GM18511 (cell line): Measurements from ENCODE around the gene FMN2.

Experiments
- ATAC-seq: cut with Tn5 transposase; IDR thresholded peaks from one replicate; pipeline ENCODE4 v1.9.1; 2021; ENCODE audit warnings: mild to moderate bottlenecking, moderate library complexity; ENCODE audit not compliant: unreplicated experiment

The FMN2 gene

GRCh38 chr1:240350910-240351331, 259.2 kb downstream of the FMN2 start:
- ATAC-seq, result no peak

- no peak for ATAC-seq
Measured at GRCh38 chr1:240351690-240352089, 260.0 kb downstream of the FMN2 start.

GRCh38 chr1:240352769-240353168, 261.1 kb downstream of the FMN2 start:
- ATAC-seq, result no peak

GRCh38 chr1:240356568-240356967, 264.9 kb downstream of the FMN2 start:
- ATAC-seq, result no peak

- no peak for ATAC-seq
Measured at GRCh38 chr1:240362046-240362445, 270.4 kb downstream of the FMN2 start.

GRCh38 chr1:240362826-240363225, 271.1 kb downstream of the FMN2 start:
- ATAC-seq, result no peak

- ATAC-seq, result no peak
Measured at GRCh38 chr1:240363315-240363714, 271.6 kb downstream of the FMN2 start.

- no peak for ATAC-seq
Measured at GRCh38 chr1:240363914-240364313, 272.2 kb downstream of the FMN2 start.

- no peak for ATAC-seq
Measured at GRCh38 chr1:240366636-240367035, 275.0 kb downstream of the FMN2 start.

- ATAC-seq, result no peak
Measured at GRCh38 chr1:240385551-240385950, 293.9 kb downstream of the FMN2 start.

GRCh38 chr1:240385985-240386978, 294.6 kb downstream of the FMN2 start:
- no peak for ATAC-seq

- ATAC-seq, result no peak
Measured at GRCh38 chr1:240387051-240387450, 295.4 kb downstream of the FMN2 start.

GRCh38 chr1:240391660-240392260, 300.1 kb downstream of the FMN2 start:
- ATAC-seq, result no peak

- no peak for ATAC-seq
Measured at GRCh38 chr1:240394353-240394752, 302.7 kb downstream of the FMN2 start.

- ATAC-seq, result no peak
Measured at GRCh38 chr1:240395336-240395735, 303.7 kb downstream of the FMN2 start.

- ATAC-seq, result no peak
Measured at GRCh38 chr1:240399381-240399780, 307.7 kb downstream of the FMN2 start.

- no peak for ATAC-seq
Measured at GRCh38 chr1:240401731-240402130, 310.0 kb downstream of the FMN2 start.

GRCh38 chr1:240402326-240402725, 310.6 kb downstream of the FMN2 start:
- no peak for ATAC-seq

GRCh38 chr1:240404286-240404685, 312.6 kb downstream of the FMN2 start:
- ATAC-seq, result no peak

- no peak for ATAC-seq
Measured at GRCh38 chr1:240405751-240406150, 314.1 kb downstream of the FMN2 start.

- no peak for ATAC-seq
Measured at GRCh38 chr1:240407407-240407806, 315.7 kb downstream of the FMN2 start.

- ATAC-seq, result no peak
Measured at GRCh38 chr1:240409615-240410014, 317.9 kb downstream of the FMN2 start.
